Activated T-cell treated with anti-CD3 and anti-CD28 coated beads, Interleukin-2, amount 50 U/mL, for 72 hours (primary cell): ENCODE data around the gene RASSF4. TPM values are rescaled to one million over a fixed set of nuclear protein-coding genes. Genes with fewer than 3 reads are reported as not detected.
A peak's percentile ranks its signal among the peaks of the same experiment; 100 is the strongest.

ENCODE experiments used
- ATAC-seq, 2 donors: fragments of 150-1000 bp; cut with Tn5 transposase; replicated peaks in 1 of 2; 2 replicates each; pipeline ENCODE4 v1.10.0; 2021; ENCODE audit warnings: moderate library complexity in 2 of 2, mild to moderate bottlenecking in 1 of 2
- DNase-seq, 2 donors: peaks; one replicate each; pipeline ENCODE4 v3.0.0; 2021 to 2022; ENCODE audit warnings: mixed read lengths in 1 of 2
- H3K27ac Mint-ChIP-seq: one replicate; pipeline ENCODE4 v1.8.0; 2022; ENCODE audit warnings: mild to moderate bottlenecking, moderate library complexity, mixed read lengths
- H3K27me3 Mint-ChIP-seq: one replicate; pipeline ENCODE4 v1.8.0; 2022; ENCODE audit warnings: low read depth, mixed read lengths
- H3K36me3 Mint-ChIP-seq, 2 donors: one replicate each; pipeline ENCODE4 v1.8.0; 2022; ENCODE audit warnings: mixed read lengths in 2 of 2, mild to moderate bottlenecking in 1 of 2; ENCODE audit not compliant: insufficient read depth in 2 of 2
- H3K4me1 Mint-ChIP-seq: one replicate; pipeline ENCODE4 v1.8.0; 2022; ENCODE audit warnings: low read depth, mixed read lengths
- H3K4me3 Mint-ChIP-seq, 2 donors: one replicate each; pipeline ENCODE4 v1.8.0; 2022; ENCODE audit warnings: mild to moderate bottlenecking in 2 of 2, mixed read lengths in 2 of 2, moderate library complexity in 2 of 2
- H3K9me3 Mint-ChIP-seq, 2 donors: one replicate each; pipeline ENCODE4 v1.8.0; 2022; ENCODE audit warnings: mixed read lengths in 2 of 2
- total RNA-seq, 2 donors: library from RNA; stranded (reverse); gene quantifications; one replicate each; pipeline ENCODE4 v1.2.3, GENCODE V29; 2022

RASSF4 gene
- total RNA-seq, 2 donors from 2014 or later = 2.6 to 2.8 TPM

DNA sequence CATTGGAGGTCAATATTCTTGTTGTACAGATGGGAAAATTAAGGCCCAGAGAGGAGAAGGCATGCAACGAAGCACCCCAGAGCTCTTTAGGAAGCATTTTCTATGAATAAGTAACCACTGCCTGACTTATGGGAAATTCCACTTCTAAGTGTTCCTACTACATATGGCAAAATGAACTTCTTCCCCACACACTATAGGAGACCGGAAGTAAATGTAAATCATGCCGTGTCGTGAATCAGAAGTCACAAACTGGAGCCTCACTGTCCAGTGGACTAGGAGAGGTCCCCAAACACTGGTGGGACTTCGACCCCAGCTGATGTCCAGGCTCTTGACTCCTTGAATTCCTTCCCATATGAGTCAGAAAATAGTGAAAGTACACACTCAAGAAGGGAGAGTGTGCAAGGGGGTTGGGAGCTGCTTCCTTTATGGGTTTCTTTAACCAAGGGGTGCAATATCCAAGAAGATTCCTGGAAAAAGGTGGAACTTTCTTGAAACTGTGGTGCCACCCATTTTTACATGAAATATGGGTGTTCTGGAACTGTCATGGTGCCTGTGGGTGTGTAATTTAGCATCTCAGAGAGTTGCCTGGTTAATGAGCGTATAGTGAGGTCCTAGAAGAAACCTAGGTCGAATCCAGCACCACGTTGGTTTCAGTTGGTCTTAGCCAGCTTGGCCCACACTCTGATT, 6.7 kb downstream of the RASSF4 start:
- DNase-seq = no peak
- Mint-ChIP-seq H3K27ac (peak overlapping the region; percentile 61), H3K9me3 (no peaks in the 10 kb centered on the region), H3K4me1 (peaks cover 41% of the 10 kb centered on the region), H3K36me3 (no peaks in the 10 kb centered on the region), H3K27me3 (no peaks in the 10 kb centered on the region), H3K4me3 (peak overlapping the region; percentile 42 to 52)
- ATAC-seq = peak in 1 of 2 donors; percentile 31

GRCh38 chr10:44966816-44967509, 7.4 kb downstream of the RASSF4 start:
- no peaks in the 10 kb centered on the region for H3K27me3 Mint-ChIP-seq
- DNase-seq (no peak), ATAC-seq (no peak)
- no peaks in the 10 kb centered on the region for H3K9me3 Mint-ChIP-seq
- no peak overlapping the region for H3K27ac Mint-ChIP-seq
- no peak overlapping the region for H3K4me3 Mint-ChIP-seq
- H3K36me3 Mint-ChIP-seq = no peaks in the 10 kb centered on the region
- peaks cover 41% of the 10 kb centered on the region for H3K4me1 Mint-ChIP-seq

DNA sequence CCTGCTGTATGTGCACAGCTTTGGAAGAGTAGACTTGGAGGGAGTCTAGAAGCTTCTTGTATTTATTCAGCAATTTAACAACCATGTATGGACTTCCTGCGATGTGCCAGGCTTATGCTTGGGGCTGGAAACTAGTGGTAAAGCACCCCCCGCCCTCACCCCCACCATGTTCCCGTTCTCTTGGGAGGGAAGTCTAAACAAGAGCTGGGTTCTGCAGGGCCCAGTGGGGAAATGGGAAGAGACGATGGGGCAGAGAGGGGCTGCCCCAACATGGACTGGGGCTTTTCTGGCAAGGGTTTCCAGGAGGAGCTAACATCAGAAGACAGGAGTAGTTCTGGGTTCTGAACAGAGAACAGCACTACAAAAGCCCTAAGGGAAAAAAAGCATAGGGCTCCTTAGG, 8.0 kb downstream of the RASSF4 start:
- ATAC-seq (peak in 1 of 2 donors; percentile 16), DNase-seq (no peak)
- Mint-ChIP-seq H3K36me3 (no peaks in the 10 kb centered on the region), H3K4me1 (peaks cover 41% of the 10 kb centered on the region), H3K9me3 (no peaks in the 10 kb centered on the region), H3K27ac (no peak overlapping the region), H3K4me3 (peak overlapping the region; percentile 11 to 55), H3K27me3 (no peaks in the 10 kb centered on the region)

DNA sequence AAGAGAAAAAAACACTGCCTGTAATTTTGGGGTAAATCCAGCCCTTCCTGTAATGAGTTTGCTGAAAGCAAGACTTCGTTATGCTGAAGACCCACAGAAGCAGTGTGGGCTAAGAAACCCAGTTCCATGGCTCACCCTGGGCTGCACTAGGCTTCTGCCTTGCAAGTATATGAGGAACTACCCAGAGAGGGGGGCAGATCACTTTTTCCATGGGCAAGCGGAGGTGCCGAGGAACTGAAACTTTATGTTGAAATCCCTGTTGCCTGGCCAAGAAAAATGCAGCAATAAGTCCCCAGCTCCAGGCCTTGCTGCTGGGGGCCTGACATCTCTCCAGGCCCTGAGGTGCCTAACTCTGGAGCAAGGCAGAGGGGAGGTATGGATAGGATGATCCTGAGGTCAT, 8.5 kb downstream of the RASSF4 start:
- Mint-ChIP-seq H3K4me3 (peak overlapping the region; percentile 11 to 55), H3K9me3 (no peaks in the 10 kb centered on the region), H3K4me1 (peaks cover 41% of the 10 kb centered on the region), H3K27me3 (no peaks in the 10 kb centered on the region), H3K27ac (no peak overlapping the region), H3K36me3 (no peaks in the 10 kb centered on the region)
- DNase-seq (no peak), ATAC-seq (peak; percentile 36 to 47)

DNA sequence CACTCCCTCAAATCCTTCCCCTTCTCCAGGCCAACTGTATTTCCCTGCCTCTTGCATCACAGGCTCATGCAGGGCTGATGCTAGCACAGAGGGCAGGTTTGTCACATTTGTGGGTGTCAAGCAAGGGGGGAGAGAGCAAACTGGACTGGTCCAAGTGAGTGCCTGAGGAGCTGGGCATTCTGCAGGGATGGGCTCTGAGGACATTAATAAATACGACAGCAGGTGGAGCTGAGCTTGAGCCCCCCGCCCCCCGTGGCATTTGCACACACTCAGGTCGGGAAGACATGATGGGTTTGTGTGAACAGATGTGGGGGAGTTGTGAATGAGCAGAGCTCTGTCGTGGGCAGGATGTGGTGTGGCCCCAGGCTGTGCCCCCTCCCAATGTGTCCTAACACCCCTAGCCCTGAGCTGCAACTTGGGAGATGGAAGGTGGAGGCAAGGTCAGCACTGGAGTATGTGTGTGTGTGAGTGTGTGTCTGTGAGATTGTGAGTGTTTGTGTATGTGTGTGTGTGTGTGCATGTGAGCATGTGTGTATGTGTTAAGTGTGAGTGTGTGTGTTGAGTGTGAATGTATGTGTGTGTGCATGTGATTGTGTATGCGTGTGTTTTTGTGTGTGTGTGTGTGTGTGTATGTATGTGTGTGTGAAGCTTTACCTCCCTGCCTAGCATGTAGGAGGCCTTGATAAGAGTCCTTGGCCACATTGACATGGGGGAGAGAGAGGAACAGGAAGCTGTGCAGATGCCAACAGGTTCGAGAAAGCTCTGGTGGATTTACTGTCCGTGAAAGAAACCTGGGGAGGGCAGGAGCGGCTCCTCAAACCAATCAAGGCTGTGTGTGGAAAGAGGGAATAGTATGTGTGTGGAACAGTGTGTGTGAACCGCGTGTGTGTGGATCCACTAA, 9.1 kb downstream of the RASSF4 start:
- Mint-ChIP-seq H3K4me3 (peak overlapping the region; percentile 1 to 11), H3K27ac (no peak overlapping the region), H3K36me3 (no peaks in the 10 kb centered on the region), H3K4me1 (peaks cover 47% of the 10 kb centered on the region), H3K9me3 (no peaks in the 10 kb centered on the region), H3K27me3 (no peaks in the 10 kb centered on the region)
- DNase-seq (peak in 1 of 2 donors; percentile 28), ATAC-seq (peak; percentile 47 to 61)

DNA sequence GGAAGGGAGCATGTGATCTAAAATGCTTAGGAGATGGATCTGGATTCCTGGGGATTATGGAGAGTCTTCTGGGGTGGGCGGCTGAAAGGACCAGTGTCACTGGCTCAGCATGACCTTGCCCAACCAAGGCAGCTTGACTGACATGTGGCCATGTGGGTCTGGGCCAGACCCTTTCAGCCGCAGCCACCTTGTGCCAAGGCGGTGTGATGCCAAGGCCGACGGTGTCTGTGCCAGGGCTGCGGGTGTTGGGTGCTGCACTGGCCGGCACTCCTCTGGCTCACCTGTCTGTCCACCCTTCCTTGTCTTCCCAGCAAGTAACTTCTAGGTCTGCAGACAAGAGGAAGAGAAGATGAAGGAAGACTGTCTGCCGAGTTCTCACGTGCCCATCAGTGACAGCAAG, 10.3 kb downstream of the RASSF4 start:
- Mint-ChIP-seq H3K9me3 (no peaks in the 10 kb centered on the region), H3K4me1 (peaks cover 49% of the 10 kb centered on the region), H3K4me3 (no peak overlapping the region), H3K27me3 (no peaks in the 10 kb centered on the region), H3K27ac (no peak overlapping the region), H3K36me3 (no peaks in the 10 kb centered on the region)
- no peak for DNase-seq
- ATAC-seq = no peak

- DNase-seq (no peak), ATAC-seq (no peak)
- Mint-ChIP-seq H3K4me3 (no peak overlapping the region), H3K27ac (no peak overlapping the region), H3K9me3 (no peaks in the 10 kb centered on the region), H3K4me1 (peaks cover 42% of the 10 kb centered on the region), H3K36me3 (no peaks in the 10 kb centered on the region), H3K27me3 (no peaks in the 10 kb centered on the region)
These were observed 11.3 kb downstream of the RASSF4 start for GRCh38 chr10:44970812-44971395.

GRCh38 chr10:44971434-44971833, 11.8 kb downstream of the RASSF4 start:
- Mint-ChIP-seq H3K9me3 (no peaks in the 10 kb centered on the region), H3K4me1 (peaks cover 40% of the 10 kb centered on the region), H3K36me3 (no peaks in the 10 kb centered on the region), H3K4me3 (no peak overlapping the region), H3K27me3 (no peaks in the 10 kb centered on the region), H3K27ac (no peak overlapping the region)
- DNase-seq (no peak), ATAC-seq (no peak)

DNA sequence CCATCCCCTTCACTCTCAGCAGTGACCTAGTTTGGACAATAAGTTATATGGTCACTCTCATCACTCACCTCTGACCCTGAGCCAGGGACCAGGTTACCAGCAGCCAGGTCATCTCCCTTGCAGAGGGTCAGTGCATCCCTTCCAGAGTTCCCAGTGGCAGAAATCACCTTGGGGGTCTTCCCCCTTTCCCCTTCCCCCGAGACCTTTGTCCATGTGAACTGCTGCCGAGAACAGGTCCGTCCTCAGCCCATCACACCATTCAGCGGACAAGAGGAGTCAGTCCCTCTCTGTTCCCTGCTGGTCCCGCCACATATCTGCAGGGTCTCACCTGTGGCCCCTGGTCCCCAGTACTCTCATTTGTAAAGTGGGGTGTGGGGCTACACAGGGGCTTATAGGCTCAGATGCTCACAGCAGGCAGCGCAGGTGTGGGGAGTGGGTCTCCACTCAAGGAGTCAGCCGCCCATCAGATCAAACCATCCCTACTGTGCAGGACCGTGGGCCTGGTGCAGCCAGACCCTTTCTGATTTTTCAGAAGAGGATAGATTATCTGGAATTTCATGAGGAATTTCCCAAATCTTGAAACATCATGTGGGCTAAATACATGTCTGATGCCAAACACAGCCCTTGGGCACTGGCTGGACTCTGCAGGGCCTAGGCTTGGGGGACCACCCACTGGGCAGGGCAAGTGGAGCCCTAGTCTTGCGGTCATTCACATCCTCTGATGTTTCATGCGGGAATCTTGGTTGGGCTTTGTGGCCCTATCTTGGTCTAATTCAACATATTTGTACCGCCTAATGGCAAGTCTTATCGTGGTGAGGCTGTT, 12.5 kb downstream of the RASSF4 start:
- no peaks in the 10 kb centered on the region for H3K9me3 Mint-ChIP-seq
- DNase-seq (no peak), ATAC-seq (no peak)
- H3K36me3 Mint-ChIP-seq = no peaks in the 10 kb centered on the region
- no peak overlapping the region for H3K27ac Mint-ChIP-seq
- no peak overlapping the region for H3K4me3 Mint-ChIP-seq
- H3K27me3 Mint-ChIP-seq = no peaks in the 10 kb centered on the region
- peaks cover 38% of the 10 kb centered on the region for H3K4me1 Mint-ChIP-seq

DNA sequence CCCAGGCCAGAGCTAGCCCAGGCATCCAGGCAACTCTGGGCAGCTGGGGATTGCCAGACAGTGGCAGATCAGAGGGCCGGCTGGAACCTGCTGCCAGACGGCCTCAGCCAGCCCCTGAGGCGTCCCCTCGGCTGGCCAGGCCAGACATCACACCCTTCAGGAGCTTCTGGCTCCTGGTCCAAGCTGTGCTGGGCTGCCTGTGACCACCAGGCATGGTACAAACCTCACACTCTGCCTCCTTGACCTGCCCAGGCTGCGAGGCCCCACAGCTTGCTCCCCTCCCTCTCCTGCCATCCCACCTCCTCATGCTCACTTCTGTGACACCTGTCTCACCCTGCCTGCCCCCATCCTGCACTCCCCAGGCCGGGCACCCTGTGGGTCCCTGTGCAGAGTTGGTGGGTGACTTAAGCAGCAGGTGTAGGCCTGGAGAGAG, 13.3 kb downstream of the RASSF4 start:
- H3K27me3 Mint-ChIP-seq = no peaks in the 10 kb centered on the region
- DNase-seq = no peak
- H3K4me1 Mint-ChIP-seq = peaks cover 31% of the 10 kb centered on the region
- H3K27ac Mint-ChIP-seq = no peak overlapping the region
- H3K9me3 Mint-ChIP-seq = no peaks in the 10 kb centered on the region
- H3K36me3 Mint-ChIP-seq = no peaks in the 10 kb centered on the region
- H3K4me3 Mint-ChIP-seq = no peak overlapping the region
- ATAC-seq = no peak

- Mint-ChIP-seq H3K27ac (no peak overlapping the region), H3K36me3 (no peaks in the 10 kb centered on the region), H3K27me3 (no peaks in the 10 kb centered on the region), H3K4me3 (peak overlapping the region in 1 of 2 donors; percentile 78), H3K9me3 (no peaks in the 10 kb centered on the region), H3K4me1 (peaks cover 25% of the 10 kb centered on the region)
- ATAC-seq (no peak), DNase-seq (no peak)
These were observed 13.9 kb downstream of the RASSF4 start for GRCh38 chr10:44973323-44974081.
